C4-2B (cell line): ENCODE results near the gene PON2.

Experiments used
- CTCF ChIP-seq: fragments of 450-650 bp; conservative IDR thresholded peaks from 2 replicates; pipeline ENCODE4 v1.5.1; 2017; ENCODE audit warnings: mild to moderate bottlenecking
- ZFX ChIP-seq: fragments of 450-650 bp; IDR thresholded peaks from 2 replicates; pipeline ENCODE4 v1.6.1; 2017

- TF ChIP-seq CTCF: no peak
- TF ChIP-seq ZFX: no peak
These were observed 35.6 kb upstream of the PON2 start for GRCh38 chr7:95470452-95470851.
